ENCODE data around the gene MRPL24. TPM values are rescaled to one million over a fixed set of nuclear protein-coding genes. Genes with fewer than 3 reads are reported as not detected.

The MRPL24 gene
- total and polyA plus RNA-seq, 9 of the 15 experiments (the other 6 are each of a cell fraction or from before 2014, with no cell fraction given): 74.3 to 267 (median 113) TPM

GRCh38 chr1:156691191-156691590, 49.7 kb downstream of the MRPL24 start:
- Histone ChIP-seq H3K4me2 (ENCODE audit: insufficient read depth, low read length) (no peak overlapping the region), H3K9ac (ENCODE audit: insufficient read depth in 1 of 2, low read depth in 2 of 2, low read length in 2 of 2) (peak overlapping the region in 1 of 2 experiments; percentile 92; a peak in 1 of 4 replicates), H3K4me1 (replicated peaks in 1 of 2; ENCODE audit: control insufficient read depth in 2 of 2, insufficient read depth in 2 of 2, low read length in 2 of 2) (peaks cover 49 to 61% of the 10 kb centered on the region in 2 experiments)

GRCh38 chr1:156690675-156691036, 50.2 kb downstream of the MRPL24 start:
- no peak overlapping the region for H3K27ac ChIP-seq (ENCODE audit: extremely low read depth, low read depth, low read length)
- no peak for DNase-seq (ENCODE audit: extremely low read depth in 1 of 4, low spot score in 3 of 4)
- H2AFZ ChIP-seq (ENCODE audit: low read depth, low read length): no peak overlapping the region; the same call in 1 of the 2 replicates
- no peak overlapping the region for H3K4me3 ChIP-seq
- ChIA-PET POLR2A (interaction anchor here (0.7 to 5.9 kb wide), 8 partner anchors 10 to 269 kb away, joined by 3 to 60 read pairs (median 6); partner anchors contain the start of genes CRABP2, ISG20L2, METTL25B and MRPL24), CTCF (ENCODE audit: low intra/inter-chr PET ratio) (interaction anchor here (3.2 to 6.6 kb wide), 2 partner anchors 15 to 35 kb away, joined by 64 to 143 read pairs; partner anchors contain the start of genes CRABP2, ISG20L2 and METTL25B)
- H3K36me3 ChIP-seq (ENCODE audit: control insufficient read depth, insufficient read depth, low read length): no peaks in the 10 kb centered on the region
- no peaks in the 10 kb centered on the region for H3K9me1 ChIP-seq (ENCODE audit: control insufficient read depth, insufficient read depth, low read length)
- intact Hi-C loops (cut with micrococcal nuclease) (no loop called here), in situ Hi-C loops (cut with MboI) (no loop called here)
- H3K9ac ChIP-seq (ENCODE audit: insufficient read depth in 1 of 2, low read depth in 2 of 2, low read length in 2 of 2): no peak overlapping the region
- no TSS peak for BruUV-seq (replicated peaks)
- H3K9me3 ChIP-seq (replicated peaks; ENCODE audit: control insufficient read depth, insufficient read depth, low read depth, low read length): no peaks in the 10 kb centered on the region
- 61% methylated on average over 8 of the region's 8 CpGs for WGBS (ENCODE audit: insufficient coverage, low coverage, missing lambda C conversion rate)
- no peaks in the 10 kb centered on the region for H3K27me3 ChIP-seq (ENCODE audit: control insufficient read depth in 2 of 2, insufficient read depth in 2 of 2, low read length in 2 of 2)
- no peak for FAIRE-seq
- H3K79me2 ChIP-seq (ENCODE audit: control insufficient read depth, insufficient read depth, low read length): 0 out of 3 replicates have a peak, but pooled peaks cover 3% of the 10 kb centered on the region
- no peaks in the 10 kb centered on the region for H4K20me1 ChIP-seq (replicated peaks; ENCODE audit: control insufficient read depth, insufficient read depth, low read length)
- H3K4me2 ChIP-seq (ENCODE audit: insufficient read depth, low read length): no peak overlapping the region
- no peak for ATAC-seq
- H3K4me1 ChIP-seq (replicated peaks in 1 of 2; ENCODE audit: control insufficient read depth in 2 of 2, insufficient read depth in 2 of 2, low read length in 2 of 2): peaks cover 49 to 59% of the 10 kb centered on the region in 2 experiments
- no peak for TF ChIP-seq ZNF518B (CRISPR knock-in tag; IDR thresholded peaks at IDR 0.05)
- no peak for TF ChIP-seq IFI16 (CRISPR knock-in tag; IDR thresholded peaks at IDR 0.05)
- no peak for TF ChIP-seq FOXA1 (IDR thresholded peaks at IDR 0.05; ENCODE audit: borderline replicate concordance)
- TF ChIP-seq ILK (tag; IDR thresholded peaks at IDR 0.05; ENCODE audit: borderline replicate concordance, low read depth): no peak
- TF ChIP-seq TAF1 (IDR thresholded peaks at IDR 0.05; ENCODE audit: control insufficient read depth, extremely low read depth, insufficient read depth, low read length, severe bottlenecking): no peak
- TF ChIP-seq CEBPG (CRISPR knock-in tag; IDR thresholded peaks at IDR 0.05): no peak
- no peak for TF ChIP-seq CEBPG (tag; conservative IDR thresholded peaks at IDR 0.05 in 1 of 2, IDR thresholded peaks at IDR 0.05 in 1 of 2)
- no peak for TF ChIP-seq PRMT5 (CRISPR knock-in tag; IDR thresholded peaks at IDR 0.05)
- TF ChIP-seq SMARCA5 (IDR thresholded peaks at IDR 0.05): no peak
- no peak for TF ChIP-seq YBX1 (IDR thresholded peaks at IDR 0.05)
- TF ChIP-seq ZNF174 (CRISPR knock-in tag; IDR thresholded peaks at IDR 0.05): no peak
- TF ChIP-seq ETS2 (tag; IDR thresholded peaks at IDR 0.05; ENCODE audit: borderline replicate concordance, poor library complexity, severe bottlenecking): no peak

More at GRCh38 chr1:156691191-156691590, 49.7 kb downstream of the MRPL24 start:
- no TSS peak for BruUV-seq (replicated peaks)
- in situ Hi-C loops (cut with MboI) (no loop called here), intact Hi-C loops (cut with micrococcal nuclease) (no loop called here)
- H3K27ac ChIP-seq (ENCODE audit: extremely low read depth, low read depth, low read length): peak overlapping the region; percentile 2; the same call in 1 of the 3 replicates
- POLR2A ChIA-PET: interaction anchor here (0.7 to 5.9 kb wide), 9 partner anchors 10 to 82 kb away, joined by 3 to 60 read pairs (median 4); partner anchors contain the start of genes ISG20L2, METTL25B, MRPL24 and NES
- WGBS (ENCODE audit: insufficient coverage, low coverage, missing lambda C conversion rate): 62% methylated on average over 9 of the region's 10 CpGs
- TF ChIP-seq ZNF408 (CRISPR knock-in tag; IDR thresholded peaks at IDR 0.05; ENCODE audit: low read depth): no peak
- peak; percentile 1; the same call in 1 of the 2 replicates for TF ChIP-seq RBFOX2 (IDR thresholded peaks at IDR 0.05; ENCODE audit: low read depth, low read length)
- ATAC-seq (no peak), FAIRE-seq (no peak), DNase-seq (ENCODE audit: extremely low read depth in 1 of 4, low spot score in 3 of 4) (no peak)
- no peaks in the 10 kb centered on the region for H3K9me3 ChIP-seq (replicated peaks; ENCODE audit: control insufficient read depth, insufficient read depth, low read depth, low read length)
- no peaks in the 10 kb centered on the region for H3K9me1 ChIP-seq (ENCODE audit: control insufficient read depth, insufficient read depth, low read length)
- H2AFZ ChIP-seq (ENCODE audit: low read depth, low read length): peak overlapping the region; percentile 92
- H3K79me2 ChIP-seq (ENCODE audit: control insufficient read depth, insufficient read depth, low read length): 0 out of 3 replicates have a peak, but pooled peaks cover 3% of the 10 kb centered on the region
- H3K4me3 ChIP-seq: no peak overlapping the region
- CTCF ChIA-PET (ENCODE audit: low intra/inter-chr PET ratio): interaction anchor here (6.6 kb wide), 1 partner anchor 35 kb away, joined by 143 read pairs; the partner anchor contains the start of genes ISG20L2 and METTL25B
- no peaks in the 10 kb centered on the region for H4K20me1 ChIP-seq (replicated peaks; ENCODE audit: control insufficient read depth, insufficient read depth, low read length)
- H3K36me3 ChIP-seq (ENCODE audit: control insufficient read depth, insufficient read depth, low read length): no peaks in the 10 kb centered on the region
- no peaks in the 10 kb centered on the region for H3K27me3 ChIP-seq (ENCODE audit: control insufficient read depth in 2 of 2, insufficient read depth in 2 of 2, low read length in 2 of 2)
